ENCODE data around the gene ARAP1.
"Not testable (repeated sequence)": the region's sequence is repeated elsewhere in the genome, so short reads cannot be mapped to it uniquely, and the experiment has no call there.

Gene ARAP1

GRCh38 chr11:72752088-72752914, at the start of gene ARAP1:
Gene ARAP1 (minus strand): TSS chr11:72752408. CDS start chr11:72727128, 25,280 bp downstream.
- peak; percentile 55 for DNase-seq

- DNase-seq = no peak
These were observed 47.2 kb upstream of the ARAP1 start for GRCh38 chr11:72799441-72799840.

- DNase-seq = no peak
These were observed 46.2 kb upstream of the ARAP1 start for GRCh38 chr11:72798361-72798760.

DNA sequence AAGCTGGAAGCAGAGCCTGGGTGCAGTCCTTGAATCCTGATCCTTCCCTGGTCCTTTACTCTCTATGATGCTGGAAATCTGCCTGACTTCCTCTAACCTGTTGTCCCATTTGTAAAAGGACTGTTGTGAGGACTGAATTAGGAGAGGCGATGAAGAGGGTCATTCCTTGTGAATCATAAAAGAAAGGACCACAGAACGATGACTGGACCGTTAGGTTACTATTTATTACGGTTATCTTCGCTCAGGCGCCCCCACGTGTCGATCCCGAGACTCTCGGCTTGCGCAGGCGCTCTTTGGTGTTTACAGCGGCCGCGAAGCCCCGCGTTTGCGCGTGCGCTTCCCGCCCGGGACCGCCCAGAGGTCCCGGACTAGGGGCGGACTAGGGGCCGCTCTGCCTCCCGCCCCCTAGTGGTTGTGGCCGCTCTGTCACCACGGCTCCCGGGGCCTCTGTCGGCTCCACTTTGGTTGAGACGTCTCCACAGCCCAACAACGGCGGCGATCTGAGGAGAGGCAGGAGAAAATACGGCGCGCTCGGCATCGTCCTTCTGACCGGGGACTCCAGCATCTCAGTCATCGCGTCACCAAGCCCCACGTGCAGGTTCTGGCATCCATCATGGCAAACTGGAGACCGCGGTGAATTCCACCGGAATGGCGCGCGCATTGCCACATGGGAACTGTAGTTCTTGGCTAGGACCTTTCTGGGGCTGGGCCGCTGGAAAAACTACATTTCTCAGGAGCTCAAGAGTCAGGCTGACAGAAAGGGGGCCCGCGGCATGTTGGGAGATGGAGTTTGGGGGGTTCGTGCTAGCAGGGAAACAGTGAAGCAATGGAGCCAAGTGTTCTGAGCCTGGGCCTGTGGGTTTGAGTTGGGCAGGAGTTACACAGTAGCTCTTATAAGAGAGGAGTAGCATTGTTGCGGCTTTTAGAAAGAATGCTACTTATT, 41.5 kb upstream of the ARAP1 start, which contains the start of gene STARD10:
STARD10 (minus strand) TSS at position 623 of the 943 bp plus-strand sequence. CDS start 12,866 bp downstream, outside the sequence.
- DNase-seq = peak; percentile 91

- DNase-seq = no peak
These were observed 40.8 kb upstream of the ARAP1 start for GRCh38 chr11:72793076-72793424.

DNA sequence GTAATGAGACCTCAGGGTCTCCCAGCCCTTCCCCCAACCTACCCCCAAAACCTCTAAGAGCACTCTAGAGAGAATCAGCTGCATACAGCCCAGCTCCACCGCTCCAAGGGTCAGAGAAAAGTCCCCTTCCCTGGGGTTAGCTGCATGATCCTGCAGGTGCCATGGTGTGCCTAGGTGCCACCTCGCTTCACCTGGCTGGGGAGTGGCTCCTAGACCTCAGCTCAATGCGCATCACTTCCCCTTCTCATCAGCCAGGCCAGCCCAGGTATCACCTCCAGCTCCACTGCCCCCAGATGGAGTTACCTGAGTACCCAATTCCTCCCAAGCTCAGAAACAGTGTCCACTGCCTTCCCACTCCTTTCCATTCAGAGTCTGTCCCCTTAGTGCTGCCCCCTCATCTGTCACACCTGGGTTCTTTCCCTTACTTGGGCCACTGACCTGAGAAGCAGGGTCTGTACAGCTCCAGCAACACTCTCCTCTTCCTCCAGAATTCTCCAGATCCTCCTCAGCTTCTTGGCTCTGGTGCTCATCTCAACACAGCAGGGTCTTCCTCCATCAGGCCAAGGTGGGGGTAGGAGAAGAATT, 40.3 kb upstream of the ARAP1 start:
- DNase-seq = no peak

GRCh38 chr11:72791228-72791627, 39.0 kb upstream of the ARAP1 start:
- not testable (repeated sequence) for DNase-seq

GRCh38 chr11:72789493-72790131, 37.4 kb upstream of the ARAP1 start:
- no peak for DNase-seq

- DNase-seq = no peak
These were observed 36.0 kb upstream of the ARAP1 start for GRCh38 chr11:72788241-72788640.

GRCh38 chr11:72787216-72788104, 35.3 kb upstream of the ARAP1 start:
- DNase-seq = peak; percentile 10

GRCh38 chr11:72786305-72787215, 34.4 kb upstream of the ARAP1 start:
- DNase-seq = peak; percentile 28

DNA sequence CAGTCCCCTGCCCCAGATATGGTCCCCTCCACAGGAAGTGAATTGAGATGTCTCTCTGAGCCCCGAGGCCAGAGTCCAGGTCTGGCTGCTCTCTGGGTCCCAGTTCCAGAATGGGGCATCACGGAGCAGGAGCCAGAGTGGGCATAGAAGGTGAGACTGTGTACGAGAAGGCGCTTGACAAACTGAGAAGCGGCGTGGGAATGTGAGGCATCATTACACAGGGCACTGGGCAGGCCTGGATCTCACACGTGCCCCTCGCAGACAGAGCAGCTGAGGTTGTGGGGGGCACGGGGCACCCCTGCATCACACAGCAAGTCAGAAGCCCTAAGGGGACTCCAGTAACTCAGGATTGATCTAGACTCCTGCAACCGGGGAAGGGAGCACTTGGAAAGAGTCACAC, 32.5 kb upstream of the ARAP1 start:
- no peak for DNase-seq

- DNase-seq = no peak
These were observed 31.1 kb upstream of the ARAP1 start for GRCh38 chr11:72783144-72783905.

DNA sequence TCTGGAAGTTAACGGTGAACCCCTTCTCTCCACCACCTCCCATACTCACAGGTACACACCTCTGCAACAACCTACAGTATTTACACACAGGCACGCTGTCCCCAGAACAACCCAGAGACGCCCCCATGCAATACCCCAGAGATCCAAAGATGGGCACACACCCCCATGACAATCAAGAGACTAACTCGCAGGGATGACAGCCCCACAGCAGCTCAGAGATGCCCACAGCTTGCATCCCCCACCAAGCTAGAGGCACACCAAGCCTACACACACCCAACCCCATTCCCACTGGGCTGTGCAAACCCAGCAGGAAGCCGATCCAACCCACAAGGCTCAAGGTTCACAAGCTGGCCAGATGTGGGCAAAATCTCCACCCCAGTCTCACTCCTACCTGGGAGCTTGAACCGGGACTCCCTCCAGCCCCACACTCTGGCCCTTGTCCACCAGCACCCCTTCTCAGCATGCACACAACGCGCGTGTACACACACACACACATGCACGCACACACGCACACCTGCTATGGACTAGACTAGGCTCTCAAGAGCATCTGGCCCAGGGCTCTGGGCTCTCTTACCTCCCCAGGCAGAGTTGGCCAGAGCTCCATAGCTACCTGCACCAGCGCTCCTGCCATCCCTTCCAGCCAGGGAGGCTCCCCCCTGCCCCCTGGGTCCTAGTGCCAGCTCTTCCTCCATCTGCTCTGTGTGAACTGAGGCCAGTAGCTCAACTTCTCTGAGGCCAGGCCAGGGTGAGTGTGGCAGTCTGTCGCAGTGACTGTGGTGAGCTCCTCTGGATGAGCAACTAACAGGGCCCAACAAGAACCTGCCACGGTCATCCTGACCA, 30.1 kb upstream of the ARAP1 start:
- DNase-seq = peak; percentile 31

DNA sequence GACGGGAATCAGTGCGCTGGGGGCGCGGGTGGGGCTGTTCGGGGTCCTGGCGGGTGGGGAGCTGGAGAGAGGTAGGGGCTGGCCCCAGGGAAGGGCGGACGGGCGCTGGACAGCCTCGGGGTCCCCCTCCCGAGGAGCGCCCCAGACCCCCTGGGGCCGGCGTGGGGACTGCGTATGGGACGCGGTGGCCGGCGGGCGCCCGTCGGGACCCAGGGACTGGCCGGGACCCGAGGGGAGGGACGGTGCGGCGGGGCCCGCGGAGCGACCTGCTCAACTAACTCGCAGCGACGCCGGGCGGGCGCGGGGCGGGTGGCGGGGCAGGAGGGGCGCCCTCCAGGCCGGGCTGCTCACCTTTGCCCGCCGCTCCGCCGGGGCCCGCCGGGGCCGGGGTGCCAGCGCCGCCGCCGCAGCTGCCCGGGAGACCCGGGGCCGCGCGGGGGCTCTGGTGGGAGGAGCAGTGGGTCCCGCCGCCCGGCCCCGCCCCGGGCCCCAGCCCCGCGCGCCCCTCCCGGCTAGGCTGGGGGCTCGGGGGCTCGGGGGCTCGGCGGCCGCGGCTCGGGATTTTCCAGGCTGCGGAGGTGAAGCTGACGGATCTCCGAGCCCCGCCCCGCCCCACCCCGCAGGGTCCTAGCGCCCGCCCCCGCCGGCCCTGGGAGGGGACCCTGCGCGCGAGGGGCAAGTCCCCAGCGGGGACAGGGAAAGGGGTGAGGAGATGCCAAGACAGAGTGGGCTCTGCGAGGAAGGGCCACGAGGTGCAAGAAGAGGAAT, 29.3 kb upstream of the ARAP1 start:
- no peak for DNase-seq

- no peak for DNase-seq
These were observed 28.8 kb upstream of the ARAP1 start for GRCh38 chr11:72781063-72781312.

DNA sequence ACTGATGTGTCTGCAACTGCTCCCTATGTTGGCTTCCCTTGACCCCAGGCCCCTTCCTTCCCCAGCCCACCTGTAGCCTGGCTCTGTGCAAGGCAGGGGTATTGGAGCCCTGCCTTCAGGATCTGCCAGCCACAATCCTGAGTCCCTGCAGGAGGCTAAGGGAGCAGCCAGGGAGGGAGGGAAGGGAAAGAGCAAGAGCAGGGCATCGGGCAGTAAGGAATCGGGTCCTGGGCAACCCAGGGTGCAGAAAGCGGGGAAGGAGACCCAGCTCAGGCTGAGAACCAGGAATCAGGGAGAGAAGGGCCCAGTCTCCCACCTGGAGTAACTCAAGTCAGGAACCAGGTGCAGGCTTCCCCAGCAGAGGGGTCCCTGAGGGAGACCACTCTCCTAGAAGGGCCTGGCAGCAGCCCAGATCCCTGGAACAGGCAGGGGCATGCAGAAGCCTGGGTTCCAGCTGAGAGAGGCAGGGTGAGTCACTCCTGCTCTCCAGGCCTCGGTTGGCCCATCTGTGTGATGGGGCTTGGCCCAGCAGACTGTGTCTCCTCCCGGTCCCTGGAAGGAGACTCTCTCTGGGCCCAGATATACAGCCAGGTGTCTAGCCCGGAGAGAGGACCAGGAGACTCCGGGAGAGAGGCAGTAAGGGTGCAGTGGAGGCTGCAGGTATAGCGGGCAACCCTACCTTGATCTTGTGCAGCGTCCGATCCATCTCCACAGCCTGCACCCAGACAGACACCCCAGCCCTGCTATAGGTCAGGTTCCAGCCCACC, 28.3 kb upstream of the ARAP1 start:
- DNase-seq = peak; percentile 20
